RKO (cell line): Measurements from ENCODE around the gene ITPR1.

Experiments used
- DNase-seq: peaks from one replicate; pipeline ENCODE4 v3.0.0-alpha.2; 2016; ENCODE audit warnings: low spot score

Gene ITPR1

DNA sequence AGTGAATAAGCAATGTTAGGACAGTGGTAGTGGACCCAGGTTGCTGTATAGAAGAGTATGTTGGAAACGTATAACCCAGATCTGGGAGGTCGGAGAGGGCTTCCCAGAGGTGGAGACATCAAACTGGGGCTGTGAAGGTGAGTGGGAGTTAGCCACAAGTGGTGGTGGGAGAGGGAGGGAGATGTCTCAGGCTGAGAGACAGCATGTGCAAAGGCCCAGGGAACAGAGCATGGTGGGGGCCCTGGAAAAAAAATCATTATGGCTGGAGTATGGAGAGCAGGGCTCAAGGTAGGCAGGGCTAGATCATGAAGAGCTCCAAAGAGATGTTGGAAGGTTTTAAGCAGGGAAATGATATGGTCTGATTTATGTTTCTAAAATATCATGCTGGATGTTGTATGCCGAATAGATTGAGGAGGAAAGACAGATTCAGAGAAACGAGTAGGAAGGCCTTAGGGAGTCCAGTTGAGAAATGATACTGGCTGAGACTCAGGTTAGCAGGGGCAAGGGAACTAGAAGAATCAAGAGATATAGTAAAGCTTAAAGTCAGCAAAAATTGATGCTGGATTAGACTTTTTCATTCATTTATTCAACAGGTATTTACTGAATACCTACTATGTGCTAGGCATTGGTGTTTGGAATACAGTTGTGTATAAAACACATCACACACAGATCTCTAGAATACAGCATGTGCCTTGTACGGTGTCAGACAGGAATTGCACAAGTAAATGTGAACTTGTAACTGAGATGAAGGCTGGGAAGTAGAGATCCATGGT lies 17.0 kb downstream of the ITPR1 start:
- DNase-seq = no peak

DNA sequence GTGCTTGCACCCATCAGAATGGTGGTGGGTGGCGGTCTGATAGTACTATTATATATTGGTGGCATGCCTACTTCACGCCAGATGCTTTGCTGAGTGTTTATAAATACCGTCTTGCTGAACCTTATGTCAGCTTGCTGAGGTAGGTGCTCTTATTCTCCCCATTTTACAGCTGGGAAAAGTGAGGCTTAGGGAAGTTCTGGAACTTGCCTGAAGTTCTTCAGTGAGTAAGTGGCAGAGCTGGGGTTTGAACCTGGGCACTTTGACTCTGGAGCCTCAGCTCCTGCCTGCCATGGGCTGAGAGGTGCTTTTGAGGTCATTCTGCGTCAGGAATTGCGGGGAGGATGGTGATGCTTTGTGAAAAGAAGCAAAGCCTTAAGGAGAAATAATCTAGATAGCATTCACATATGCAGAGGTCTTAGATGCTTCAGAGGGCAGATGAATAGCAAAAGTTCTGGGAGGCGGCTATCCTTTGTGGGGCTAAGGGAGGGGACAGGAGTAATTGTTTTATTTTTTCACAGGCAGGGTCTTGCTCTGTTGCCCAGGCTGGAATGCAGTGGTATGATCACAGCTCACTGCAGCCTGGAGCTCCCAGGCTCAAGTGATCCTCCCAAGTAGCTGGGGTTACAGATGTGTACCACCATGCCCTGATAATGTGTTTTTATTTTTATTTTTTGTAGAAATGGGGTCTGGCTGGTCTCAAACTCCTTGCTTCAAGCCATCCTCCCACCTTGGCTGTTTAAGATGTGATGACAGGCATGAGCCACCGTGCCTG lies 18.5 kb downstream of the ITPR1 start:
- DNase-seq = no peak

DNA sequence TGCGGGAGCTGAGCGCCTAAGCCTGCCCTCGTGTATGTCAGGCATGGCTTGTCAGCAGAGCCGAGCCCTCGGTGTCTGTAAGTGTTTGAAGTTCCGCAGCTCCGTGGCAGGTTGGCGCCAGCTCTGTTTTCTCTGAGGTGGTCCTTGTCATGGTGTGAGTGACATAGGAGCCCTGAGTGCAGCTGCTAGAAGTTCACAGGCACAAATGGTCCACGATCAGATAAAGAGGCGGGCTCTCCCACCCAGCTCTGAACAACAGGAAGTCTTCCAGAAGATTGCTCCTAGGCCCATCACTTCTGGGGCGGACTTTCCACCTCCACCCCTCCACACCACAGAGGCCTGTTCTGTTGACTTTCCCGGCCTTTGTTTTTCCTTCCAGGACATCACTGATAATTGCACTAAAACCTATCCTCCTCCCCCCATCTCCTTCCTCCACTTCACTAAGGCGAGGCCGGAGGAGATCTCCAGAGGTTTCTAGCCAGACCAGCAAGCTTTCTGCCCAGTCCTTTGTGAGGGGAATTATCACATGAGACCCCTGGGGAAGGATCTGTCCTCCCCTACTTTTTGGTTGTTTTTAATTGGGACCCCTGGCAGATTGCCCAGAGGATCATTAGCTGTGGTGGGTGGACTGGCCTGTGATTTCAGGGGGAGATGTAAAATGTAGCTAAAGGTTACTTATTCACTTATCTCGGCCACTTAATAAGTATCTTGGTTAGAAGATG lies 19.9 kb downstream of the ITPR1 start:
- DNase-seq = no peak

DNA sequence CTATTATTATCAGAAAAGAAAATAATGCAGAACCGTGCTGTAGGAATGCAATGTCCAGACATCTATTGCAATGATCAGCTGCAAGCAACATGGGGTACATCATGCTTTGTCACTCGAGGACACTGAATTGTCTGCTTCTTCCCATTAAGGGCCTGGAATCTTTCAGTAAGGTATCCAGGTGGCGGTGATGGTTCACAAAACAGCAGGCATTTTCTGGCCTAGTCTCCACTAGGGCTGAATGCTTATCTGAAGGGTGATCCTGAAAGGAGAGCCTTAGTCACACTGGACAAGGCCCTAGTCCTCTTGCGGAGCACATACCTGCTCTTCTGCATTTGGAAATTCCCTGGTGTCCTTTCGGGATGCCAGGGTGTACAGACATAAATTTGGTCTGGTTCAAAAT lies 21.2 kb downstream of the ITPR1 start:
- DNase-seq = no peak

- DNase-seq = no peak
Measured at GRCh38 chr3:4514916-4515315, 21.8 kb downstream of the ITPR1 start.

GRCh38 chr3:4515916-4516579 lies 22.9 kb downstream of the ITPR1 start:
- DNase-seq = no peak

GRCh38 chr3:4517093-4517492 lies 23.9 kb downstream of the ITPR1 start:
- no peak for DNase-seq

- DNase-seq = no peak
Measured at GRCh38 chr3:4517643-4518311, 24.6 kb downstream of the ITPR1 start.

DNA sequence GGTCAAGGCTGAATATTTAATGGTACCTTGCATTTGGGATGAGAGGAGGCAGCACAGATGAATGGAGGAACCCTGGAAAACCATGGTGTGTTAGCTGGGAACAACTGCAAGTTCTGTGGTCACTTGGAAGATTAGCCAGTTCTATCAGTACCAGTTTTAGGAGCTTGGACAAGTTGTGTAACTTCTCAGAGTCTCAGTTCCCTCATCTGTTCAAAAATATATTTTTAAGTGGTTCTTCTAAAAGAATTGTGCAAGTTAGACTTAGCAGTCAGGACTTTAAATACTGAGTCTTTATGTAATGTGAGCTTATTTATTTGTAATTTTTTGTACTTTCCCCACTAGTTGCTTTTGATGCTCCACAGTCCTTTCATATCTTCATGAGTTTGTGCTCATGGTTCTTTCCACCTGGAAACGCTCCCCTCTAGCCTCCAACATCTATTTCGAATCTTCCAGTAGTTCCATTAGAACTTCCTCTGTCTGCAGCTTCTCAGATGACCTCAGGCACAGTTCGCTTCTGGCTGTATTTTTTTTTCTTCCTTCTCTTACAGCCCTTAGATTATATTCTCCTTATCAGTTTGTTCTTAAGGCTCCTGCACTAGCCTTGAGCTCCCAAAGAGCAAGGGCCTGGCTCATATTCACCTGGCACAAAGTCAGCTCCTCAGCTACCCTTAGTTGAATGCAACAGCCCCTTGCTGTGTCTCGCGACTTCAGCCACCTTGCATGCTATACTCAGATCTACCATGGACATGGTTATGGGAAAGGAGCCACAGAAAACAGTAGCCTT lies 27.1 kb downstream of the ITPR1 start:
- DNase-seq = no peak

GRCh38 chr3:4522947-4523346 lies 29.8 kb downstream of the ITPR1 start:
- DNase-seq = no peak

- no peak for DNase-seq
Measured at GRCh38 chr3:4523710-4524698, 30.9 kb downstream of the ITPR1 start.

- no peak for DNase-seq
Measured at GRCh38 chr3:4525560-4526223, 32.5 kb downstream of the ITPR1 start.

DNA sequence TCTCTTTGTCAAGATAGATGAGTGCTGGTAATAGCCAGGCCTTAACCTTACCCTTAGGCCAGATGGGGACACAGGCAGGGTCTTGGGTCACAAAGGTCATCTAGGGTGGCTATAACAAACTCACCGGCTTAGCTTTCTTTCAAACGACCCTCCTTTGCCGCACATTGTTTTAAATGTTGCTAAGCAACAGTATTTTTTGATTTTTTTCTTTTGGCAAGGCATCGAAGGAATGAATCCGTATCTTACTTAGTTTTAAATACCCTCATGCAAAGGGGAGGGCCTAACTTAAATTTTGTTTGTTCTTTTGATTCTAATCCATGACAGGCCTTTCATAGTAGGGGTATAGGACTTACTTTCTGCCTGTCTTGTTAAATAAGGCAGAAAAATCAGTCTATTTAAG lies 35.2 kb downstream of the ITPR1 start:
- DNase-seq = no peak

DNA sequence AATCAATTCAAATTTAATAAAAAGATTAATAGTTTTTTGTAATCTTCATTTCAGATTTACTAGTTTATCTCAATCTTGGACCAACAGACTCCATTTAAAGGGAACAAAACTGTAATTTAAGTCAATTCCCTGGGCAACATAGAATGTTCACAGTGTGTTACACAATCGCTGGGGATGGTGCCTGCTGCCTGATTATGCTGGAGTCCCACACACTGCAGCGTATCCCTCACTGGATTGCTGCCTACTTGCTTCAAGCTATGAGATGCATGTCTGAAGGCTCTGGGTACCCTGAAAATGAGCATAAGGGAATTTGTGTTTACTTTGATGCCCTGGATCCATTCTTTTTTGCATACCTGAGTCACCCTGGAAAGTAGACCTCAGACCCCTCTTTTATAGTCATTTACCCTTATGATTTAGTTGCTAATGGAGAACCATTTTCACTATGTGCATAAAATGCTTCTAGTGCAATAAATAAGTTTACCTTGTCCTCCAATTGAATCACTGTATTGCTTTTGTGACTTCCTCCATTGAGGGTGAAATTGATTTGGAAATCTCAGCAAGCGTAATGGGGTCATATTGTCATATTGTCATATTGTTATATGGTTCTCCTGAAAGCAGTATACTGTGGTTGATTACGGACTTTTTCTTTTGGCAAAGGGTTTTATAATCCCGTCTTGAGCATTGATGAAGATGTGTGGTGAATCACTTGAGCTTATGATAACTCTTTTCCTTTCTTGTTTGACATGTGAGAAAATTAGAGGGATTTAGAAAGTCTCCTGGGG lies 35.9 kb downstream of the ITPR1 start:
- no peak for DNase-seq

DNA sequence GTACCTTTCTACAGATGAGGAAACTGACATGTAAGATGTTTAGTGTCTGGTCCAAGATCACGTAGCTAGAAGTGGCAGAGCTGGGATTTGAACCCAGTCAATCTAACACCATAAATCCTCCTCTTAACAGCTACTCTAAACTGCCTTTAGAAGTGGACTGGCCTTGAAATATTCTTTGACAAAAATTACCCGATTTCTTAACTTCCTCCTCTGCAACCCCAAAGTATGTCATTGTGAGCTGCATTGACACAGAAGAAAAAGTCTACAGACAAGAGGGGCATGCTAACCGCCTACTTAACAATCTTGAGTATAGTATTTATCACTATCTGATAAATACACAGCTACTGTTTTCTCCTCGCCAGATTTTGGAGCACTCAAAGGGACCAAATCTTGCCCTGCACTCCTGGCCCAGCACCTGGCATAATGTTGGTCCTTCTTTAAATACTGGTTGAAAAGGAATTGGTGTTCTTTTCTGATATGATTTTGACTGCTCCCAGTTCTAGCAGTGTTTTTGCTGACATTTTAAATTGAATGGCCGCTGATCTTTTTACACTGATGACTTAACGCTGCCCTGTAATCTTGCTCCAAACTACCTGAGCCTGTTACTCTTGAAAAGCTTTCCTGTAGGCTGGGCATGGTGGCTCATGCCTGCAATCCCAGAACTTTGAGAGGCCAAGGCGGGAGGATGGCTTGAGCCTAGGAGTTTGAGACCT lies 36.9 kb downstream of the ITPR1 start:
- no peak for DNase-seq

DNA sequence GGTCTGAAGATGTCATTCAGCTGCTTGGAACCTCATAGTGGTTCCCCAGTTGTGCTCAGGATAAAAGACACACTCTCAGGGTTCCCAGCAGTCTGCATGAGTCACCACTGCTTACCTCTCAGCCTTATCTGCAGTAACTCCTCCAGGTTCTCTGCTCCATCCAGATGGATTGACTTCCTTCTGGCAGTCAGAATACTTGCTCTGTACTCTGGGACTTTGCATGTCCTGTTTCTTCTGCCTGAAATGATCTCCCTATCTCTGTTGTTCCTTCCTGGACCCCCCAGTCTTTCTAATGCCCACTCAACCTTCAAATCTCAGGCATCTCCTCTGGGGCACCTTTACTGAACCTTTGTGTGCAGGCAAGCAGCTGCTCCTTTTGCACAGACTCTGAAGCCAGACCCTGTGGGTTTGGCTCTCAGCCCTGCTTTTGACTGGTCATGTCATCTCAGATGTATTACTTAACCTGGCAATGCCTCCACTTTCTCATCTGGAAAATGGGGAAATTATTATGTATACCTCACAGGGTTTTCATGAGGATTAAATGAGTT lies 38.4 kb downstream of the ITPR1 start:
- no peak for DNase-seq

- DNase-seq = no peak
Measured at GRCh38 chr3:4532535-4533112, 39.5 kb downstream of the ITPR1 start.
